Tibial nerve (tissue), 4 donors: ENCODE results near the gene KLF11.

Experiments
- EP300 ChIP-seq, 2 donors: sonication (generic); formaldehyde crosslinking; IDR thresholded peaks; one replicate each; pipeline ENCODE4 v1.6.1; 2017; ENCODE audit warnings: antibody characterized with exemption in 2 of 2, mild to moderate bottlenecking in 1 of 2
- POLR2A ChIP-seq, 2 donors: fragments of 450-650 bp; IDR thresholded peaks; one replicate each; pipeline ENCODE4 v1.6.1; 2017; ENCODE audit warnings: antibody characterized with exemption in 2 of 2, mild to moderate bottlenecking in 2 of 2, moderate library complexity in 2 of 2
- TF ChIP-seq, protein P1 (sequence below), 5 experiments: fragments of 200-600 bp in 3 of 5; fragments of 450-650 bp in 2 of 5; sonication (generic) in 3 of 5; IDR thresholded peaks; one replicate each; pipeline ENCODE4 v1.5.1; 2016 to 2019; ENCODE audit warnings: antibody characterized with exemption in 5 of 5, mild to moderate bottlenecking in 3 of 5, moderate library complexity in 2 of 5

DNA sequence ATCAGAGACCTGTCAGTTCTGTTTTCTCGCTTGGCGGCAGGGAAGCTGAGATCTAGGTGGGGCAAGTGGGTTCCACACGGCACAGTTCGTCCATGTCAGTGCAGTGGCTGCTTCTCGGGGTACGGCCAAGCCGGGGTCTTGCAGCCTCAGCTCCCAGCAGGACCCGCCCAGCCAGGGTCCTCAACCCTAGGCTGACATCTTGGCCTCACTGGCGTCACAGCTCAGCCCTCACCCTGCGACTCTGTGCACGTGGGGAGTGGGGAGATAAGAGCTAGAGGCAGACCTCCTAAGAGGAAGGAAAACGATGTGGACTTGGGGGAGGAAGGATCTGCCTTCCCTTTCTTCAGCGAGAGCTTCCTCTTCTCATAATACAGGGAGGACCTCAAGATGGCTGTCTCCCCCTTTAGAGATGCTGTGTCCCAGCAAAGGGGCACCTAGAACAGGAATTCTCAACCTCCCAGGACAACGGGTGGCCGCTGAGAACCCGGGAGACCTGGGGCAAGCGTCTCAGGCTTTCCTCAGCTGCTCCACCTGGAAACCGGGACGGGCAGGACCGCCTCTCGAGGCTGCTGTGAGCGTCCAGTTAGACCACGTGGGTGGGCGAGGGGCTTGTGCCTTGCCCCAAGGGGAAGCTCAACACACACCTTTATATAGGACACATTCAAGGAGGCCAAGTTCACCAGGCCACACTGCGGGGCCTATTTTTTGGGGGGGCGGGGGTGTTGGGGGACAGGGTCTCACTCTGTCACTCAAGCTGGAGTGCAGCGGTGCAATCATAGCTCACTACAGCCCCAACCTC, 23.5 kb upstream of the KLF11 start:
- TF ChIP-seq EP300 (IDR thresholded peaks at IDR 0.05), result no peak
- TF ChIP-seq, protein P1, sequence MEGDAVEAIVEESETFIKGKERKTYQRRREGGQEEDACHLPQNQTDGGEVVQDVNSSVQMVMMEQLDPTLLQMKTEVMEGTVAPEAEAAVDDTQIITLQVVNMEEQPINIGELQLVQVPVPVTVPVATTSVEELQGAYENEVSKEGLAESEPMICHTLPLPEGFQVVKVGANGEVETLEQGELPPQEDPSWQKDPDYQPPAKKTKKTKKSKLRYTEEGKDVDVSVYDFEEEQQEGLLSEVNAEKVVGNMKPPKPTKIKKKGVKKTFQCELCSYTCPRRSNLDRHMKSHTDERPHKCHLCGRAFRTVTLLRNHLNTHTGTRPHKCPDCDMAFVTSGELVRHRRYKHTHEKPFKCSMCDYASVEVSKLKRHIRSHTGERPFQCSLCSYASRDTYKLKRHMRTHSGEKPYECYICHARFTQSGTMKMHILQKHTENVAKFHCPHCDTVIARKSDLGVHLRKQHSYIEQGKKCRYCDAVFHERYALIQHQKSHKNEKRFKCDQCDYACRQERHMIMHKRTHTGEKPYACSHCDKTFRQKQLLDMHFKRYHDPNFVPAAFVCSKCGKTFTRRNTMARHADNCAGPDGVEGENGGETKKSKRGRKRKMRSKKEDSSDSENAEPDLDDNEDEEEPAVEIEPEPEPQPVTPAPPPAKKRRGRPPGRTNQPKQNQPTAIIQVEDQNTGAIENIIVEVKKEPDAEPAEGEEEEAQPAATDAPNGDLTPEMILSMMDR (IDR thresholded peaks at IDR 0.05), result no peak
- no peak for TF ChIP-seq POLR2A (IDR thresholded peaks at IDR 0.05)
